ENCODE data around the gene RAB40AL.

GRCh38 chrX:102966701-102967100, 29.6 kb downstream of the RAB40AL start:
- TF ChIP-seq CTCF (IDR thresholded peaks at IDR 0.05) = no peak
- no peak for TF ChIP-seq POLR2A (IDR thresholded peaks at IDR 0.05)

Measured in heart left ventricle (tissue), 13 donors.